ENCODE data around the gene ZNF83.
"Not testable (repeated sequence)": the region's sequence is repeated elsewhere in the genome, so short reads cannot be mapped to it uniquely, and the experiment has no call there.

The ZNF83 gene

GRCh38 chr19:52585604-52586003 lies 52.6 kb downstream of the ZNF83 start:
- no peak overlapping the region for H3K9ac ChIP-seq (ENCODE audit: low read length)
- TF ChIP-seq EZH2 (optimal IDR thresholded peaks at IDR 0.05; ENCODE audit: low read depth, low read length) = no peak
- TF ChIP-seq CTCF (IDR thresholded peaks at IDR 0.05; ENCODE audit: low read length) = no peak
- TF ChIP-seq EZH2phosphoT487 (IDR thresholded peaks at IDR 0.05; ENCODE audit: low read length) = no peak
- H3K27me3 ChIP-seq (replicated peaks; ENCODE audit: insufficient read depth, low read length) = no peaks in the 10 kb centered on the region
- H3K27ac ChIP-seq (ENCODE audit: low read length) = no peak overlapping the region
- no peak for DNase-seq
- H3K36me3 ChIP-seq (replicated peaks; ENCODE audit: insufficient read depth, low read length) = no peaks in the 10 kb centered on the region
- H4K20me1 ChIP-seq (ENCODE audit: insufficient read depth, low read length) = no peaks in the 10 kb centered on the region
- H3K4me2 ChIP-seq (ENCODE audit: low read depth, low read length) = no peak overlapping the region
- no peaks in the 10 kb centered on the region for H3K79me2 ChIP-seq (ENCODE audit: low read length)
- H3K4me3 ChIP-seq (ENCODE audit: low read length) = no peak overlapping the region
- no peaks in the 10 kb centered on the region for H3K9me2 ChIP-seq (replicated peaks; ENCODE audit: insufficient read depth, low read length)
- no peaks in the 10 kb centered on the region for H3K9me3 ChIP-seq (replicated peaks; ENCODE audit: insufficient read depth, low read length)
- H3F3A ChIP-seq (ENCODE audit: insufficient read depth, low read length) = no peaks in the 10 kb centered on the region
- H2AFZ ChIP-seq (ENCODE audit: low read length) = no peak overlapping the region
- H3K4me1 ChIP-seq (ENCODE audit: low read length) = no peaks in the 10 kb centered on the region

- no peaks in the 10 kb centered on the region for H3K79me2 ChIP-seq (ENCODE audit: low read length)
- H3K27ac ChIP-seq (ENCODE audit: low read length) = no peak overlapping the region
- H3K4me1 ChIP-seq (ENCODE audit: low read length) = no peaks in the 10 kb centered on the region
- no peaks in the 10 kb centered on the region for H3F3A ChIP-seq (ENCODE audit: insufficient read depth, low read length)
- no peak for TF ChIP-seq CTCF (IDR thresholded peaks at IDR 0.05; ENCODE audit: low read length)
- TF ChIP-seq EZH2 (optimal IDR thresholded peaks at IDR 0.05; ENCODE audit: low read depth, low read length) = no peak
- no peak for TF ChIP-seq EZH2phosphoT487 (IDR thresholded peaks at IDR 0.05; ENCODE audit: low read length)
- no peaks in the 10 kb centered on the region for H3K36me3 ChIP-seq (replicated peaks; ENCODE audit: insufficient read depth, low read length)
- no peaks in the 10 kb centered on the region for H3K27me3 ChIP-seq (replicated peaks; ENCODE audit: insufficient read depth, low read length)
- H3K9me2 ChIP-seq (replicated peaks; ENCODE audit: insufficient read depth, low read length) = no peaks in the 10 kb centered on the region
- H3K9ac ChIP-seq (ENCODE audit: low read length) = no peak overlapping the region
- no peak overlapping the region for H3K4me3 ChIP-seq (ENCODE audit: low read length)
- no peaks in the 10 kb centered on the region for H3K9me3 ChIP-seq (replicated peaks; ENCODE audit: insufficient read depth, low read length)
- H3K4me2 ChIP-seq (ENCODE audit: low read depth, low read length) = no peak overlapping the region
- H4K20me1 ChIP-seq (ENCODE audit: insufficient read depth, low read length) = no peaks in the 10 kb centered on the region
- DNase-seq = no peak
- H2AFZ ChIP-seq (ENCODE audit: low read length) = no peak overlapping the region
Observed at GRCh38 chr19:52584736-52585440, 53.3 kb downstream of the ZNF83 start.

GRCh38 chr19:52570000-52570861 lies 67.9 kb downstream of the ZNF83 start, which contains the start of gene ZNF701:
Gene ZNF701, plus strand, starts transcription at chr19:52570287. Its CDS starts 3,861 bp downstream, at chr19:52574148.
- Histone ChIP-seq H2AFZ (ENCODE audit: low read length) (peak within 1 kb of the TSS; percentile 78), H4K20me1 (ENCODE audit: insufficient read depth, low read length) (no peaks in the 10 kb centered on the region), H3K9me3 (replicated peaks; ENCODE audit: insufficient read depth, low read length) (no peaks in the 10 kb centered on the region), H3K27me3 (replicated peaks; ENCODE audit: insufficient read depth, low read length) (no peaks in the 10 kb centered on the region), H3K4me3 (ENCODE audit: low read length) (peak within 1 kb of the TSS; percentile 68), H3K9me2 (replicated peaks; ENCODE audit: insufficient read depth, low read length) (no peaks in the 10 kb centered on the region), H3K4me2 (ENCODE audit: low read depth, low read length) (peak within 1 kb of the TSS; percentile 70), H3K79me2 (ENCODE audit: low read length) (no peaks in the 10 kb centered on the region), H3K27ac (ENCODE audit: low read length) (peak within 1 kb of the TSS; percentile 37; the same call in 1 of the 2 replicates), H3F3A (ENCODE audit: insufficient read depth, low read length) (no peaks in the 10 kb centered on the region), H3K4me1 (ENCODE audit: low read length) (no peaks in the 10 kb centered on the region), H3K36me3 (replicated peaks; ENCODE audit: insufficient read depth, low read length) (no peaks in the 10 kb centered on the region), H3K9ac (ENCODE audit: low read length) (peak within 1 kb of the TSS; percentile 62; the same call in 1 of the 2 replicates)
- TF ChIP-seq EZH2 (optimal IDR thresholded peaks at IDR 0.05; ENCODE audit: low read depth, low read length) (no peak), EZH2phosphoT487 (IDR thresholded peaks at IDR 0.05; ENCODE audit: low read length) (no peak), CTCF (IDR thresholded peaks at IDR 0.05; ENCODE audit: low read length) (no peak)
- peak; percentile 73 for DNase-seq

DNA sequence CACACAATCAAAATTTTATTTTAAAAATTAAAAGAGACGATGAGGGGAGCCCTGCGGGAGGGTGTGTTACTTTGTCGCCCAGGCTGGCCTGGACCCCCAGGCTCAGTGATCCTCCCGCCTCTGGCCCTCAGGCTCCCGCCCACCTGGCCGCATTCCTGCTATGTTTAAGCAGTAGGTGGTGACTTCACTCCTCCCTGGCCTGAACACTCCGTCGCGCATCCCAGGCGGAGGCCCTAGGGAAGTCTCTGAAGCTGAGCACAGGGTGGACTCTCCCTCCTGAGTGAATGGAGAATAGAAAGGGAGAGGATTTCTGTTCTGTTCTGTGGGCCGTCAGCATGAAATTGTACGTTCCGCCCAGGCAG lies 68.5 kb downstream of the ZNF83 start:
- DNase-seq; H3K36me3 ChIP-seq (replicated peaks; ENCODE audit: insufficient read depth, low read length); H3K79me2 ChIP-seq (ENCODE audit: low read length); H3K27ac ChIP-seq (ENCODE audit: low read length); H3K9ac ChIP-seq (ENCODE audit: low read length); H3F3A ChIP-seq (ENCODE audit: insufficient read depth, low read length); H2AFZ ChIP-seq (ENCODE audit: low read length); H3K4me1 ChIP-seq (ENCODE audit: low read length); H4K20me1 ChIP-seq (ENCODE audit: insufficient read depth, low read length); H3K27me3 ChIP-seq (replicated peaks; ENCODE audit: insufficient read depth, low read length); H3K9me2 ChIP-seq (replicated peaks; ENCODE audit: insufficient read depth, low read length); H3K4me2 ChIP-seq (ENCODE audit: low read depth, low read length); H3K9me3 ChIP-seq (replicated peaks; ENCODE audit: insufficient read depth, low read length); H3K4me3 ChIP-seq (ENCODE audit: low read length): not testable (repeated sequence)
